Measurements from ENCODE around the gene SPAG7.

GRCh38 chr17:4999430-5000093 lies 31.9 kb upstream of the SPAG7 start:
- TF ChIP-seq, protein P1, sequence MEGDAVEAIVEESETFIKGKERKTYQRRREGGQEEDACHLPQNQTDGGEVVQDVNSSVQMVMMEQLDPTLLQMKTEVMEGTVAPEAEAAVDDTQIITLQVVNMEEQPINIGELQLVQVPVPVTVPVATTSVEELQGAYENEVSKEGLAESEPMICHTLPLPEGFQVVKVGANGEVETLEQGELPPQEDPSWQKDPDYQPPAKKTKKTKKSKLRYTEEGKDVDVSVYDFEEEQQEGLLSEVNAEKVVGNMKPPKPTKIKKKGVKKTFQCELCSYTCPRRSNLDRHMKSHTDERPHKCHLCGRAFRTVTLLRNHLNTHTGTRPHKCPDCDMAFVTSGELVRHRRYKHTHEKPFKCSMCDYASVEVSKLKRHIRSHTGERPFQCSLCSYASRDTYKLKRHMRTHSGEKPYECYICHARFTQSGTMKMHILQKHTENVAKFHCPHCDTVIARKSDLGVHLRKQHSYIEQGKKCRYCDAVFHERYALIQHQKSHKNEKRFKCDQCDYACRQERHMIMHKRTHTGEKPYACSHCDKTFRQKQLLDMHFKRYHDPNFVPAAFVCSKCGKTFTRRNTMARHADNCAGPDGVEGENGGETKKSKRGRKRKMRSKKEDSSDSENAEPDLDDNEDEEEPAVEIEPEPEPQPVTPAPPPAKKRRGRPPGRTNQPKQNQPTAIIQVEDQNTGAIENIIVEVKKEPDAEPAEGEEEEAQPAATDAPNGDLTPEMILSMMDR (conservative IDR thresholded peaks at IDR 0.05) = no peak
- no peak for TF ChIP-seq ZFX (IDR thresholded peaks at IDR 0.05)
